HUDEP-2 (cell line): Measurements from ENCODE around the gene TICRR.
A peak's percentile ranks its signal among the peaks of the same experiment; 100 is the strongest.
"Not testable (repeated sequence)": the region's sequence is repeated elsewhere in the genome, so short reads cannot be mapped to it uniquely, and the experiment has no call there.

Experiments used
- DNase-seq, 76 experiments: peaks; one replicate each; lab custom pipeline; 2025; ENCODE audit not compliant: unreplicated experiment in 76 of 76; lab: John Stamatoyannopoulos, UW

Gene TICRR

GRCh38 chr15:89559769-89560264, 15.5 kb upstream of the TICRR start:
- no peak for DNase-seq

DNA sequence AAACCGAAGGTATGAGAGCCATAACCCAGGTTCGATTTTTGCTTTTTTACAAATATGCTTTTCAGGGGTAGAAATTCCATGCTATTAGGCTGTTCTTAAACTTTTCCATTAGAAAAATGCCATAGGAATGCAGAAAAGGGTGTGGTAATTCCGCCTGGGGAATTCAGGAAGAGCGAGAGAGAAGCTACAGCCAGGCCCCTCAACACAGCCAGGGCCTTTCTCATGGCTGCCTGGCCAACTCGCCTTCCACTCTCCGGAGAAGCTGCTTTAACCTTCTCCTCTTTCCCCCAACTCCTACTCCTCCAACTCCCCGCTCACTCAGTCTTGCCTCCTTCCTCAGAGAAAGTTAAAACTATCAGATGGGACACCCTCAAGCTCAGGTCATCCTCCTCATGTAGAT, 9.1 kb upstream of the TICRR start:
- DNase-seq = no peak

DNA sequence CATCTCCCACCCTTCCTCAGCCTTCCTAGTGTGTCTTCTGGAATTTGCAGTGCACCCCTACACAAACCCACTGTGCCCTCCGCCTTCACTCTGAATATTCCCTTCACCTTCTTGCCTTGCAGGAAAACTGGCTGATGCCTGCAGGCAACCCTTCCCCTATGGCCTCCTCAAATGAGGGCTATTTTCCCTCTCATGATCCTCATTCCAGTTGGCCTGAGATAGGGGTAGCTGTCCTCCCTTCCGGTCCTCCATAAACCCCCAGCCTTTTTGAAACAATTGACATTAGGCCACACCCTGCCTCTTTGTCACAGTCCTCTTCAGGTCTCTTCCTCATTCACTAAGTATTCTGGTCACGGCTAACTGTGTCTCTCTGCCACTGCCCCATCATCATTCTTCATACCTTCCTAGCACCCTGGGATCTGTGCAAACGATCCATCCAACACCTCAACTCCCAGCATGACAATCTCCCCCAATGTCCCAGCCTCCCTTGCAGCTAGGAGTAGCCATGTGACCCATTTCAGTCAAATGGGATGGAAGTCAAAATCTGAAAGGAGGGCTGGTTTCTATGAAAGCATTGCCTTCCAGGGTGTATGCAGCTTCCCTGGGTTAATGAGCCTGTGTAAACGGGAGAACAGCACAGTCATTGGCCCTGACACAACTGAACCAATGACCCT, 8.5 kb upstream of the TICRR start:
- no peak for DNase-seq

GRCh38 chr15:89569090-89569745, 6.1 kb upstream of the TICRR start:
- DNase-seq = no peak

GRCh38 chr15:89575656-89576416, 567 bp downstream of the TICRR start:
- DNase-seq = peak in 4 of 76 experiments; percentile 10 to 45 (median 14)

DNA sequence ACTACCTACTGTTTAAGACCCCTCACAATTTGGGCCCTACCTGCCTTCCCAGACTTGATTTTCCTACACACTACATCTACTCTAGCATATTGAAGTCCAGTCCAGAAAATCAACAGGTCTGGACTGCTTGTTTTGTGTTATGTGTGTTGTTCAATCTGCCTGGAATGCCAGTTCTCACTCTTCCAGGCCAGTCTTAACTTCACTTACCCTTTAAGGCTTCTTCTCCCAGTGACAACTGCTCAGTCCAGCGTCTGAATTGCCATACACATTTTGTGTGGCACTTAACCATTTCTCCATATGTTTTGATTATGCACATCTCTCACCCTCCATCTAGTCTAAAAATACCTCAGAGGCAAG, 1.1 kb downstream of the TICRR start:
- DNase-seq = peak in 2 of 76 experiments; percentile 2 to 6

- DNase-seq = no peak
Observed at GRCh38 chr15:89577776-89578115, 2.5 kb downstream of the TICRR start.

DNA sequence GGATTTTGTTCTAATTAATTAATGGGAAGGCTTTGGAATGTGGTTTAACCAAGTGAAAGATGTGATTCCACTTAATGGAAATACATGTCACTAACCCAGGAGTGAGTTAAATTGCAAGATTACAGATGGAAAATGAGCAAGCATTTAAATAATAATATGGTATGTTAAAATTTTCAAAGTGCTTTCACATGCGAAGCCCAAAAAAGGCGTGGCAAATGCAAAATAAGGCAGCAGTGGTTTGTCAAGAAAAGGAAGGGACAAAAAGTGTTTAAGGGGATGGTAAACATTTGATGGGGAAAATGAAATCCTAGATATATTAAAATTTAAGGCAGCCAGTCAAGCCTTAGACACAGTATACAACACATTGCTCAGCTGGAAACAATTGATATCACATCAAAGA, 2.9 kb downstream of the TICRR start:
- DNase-seq = no peak

DNA sequence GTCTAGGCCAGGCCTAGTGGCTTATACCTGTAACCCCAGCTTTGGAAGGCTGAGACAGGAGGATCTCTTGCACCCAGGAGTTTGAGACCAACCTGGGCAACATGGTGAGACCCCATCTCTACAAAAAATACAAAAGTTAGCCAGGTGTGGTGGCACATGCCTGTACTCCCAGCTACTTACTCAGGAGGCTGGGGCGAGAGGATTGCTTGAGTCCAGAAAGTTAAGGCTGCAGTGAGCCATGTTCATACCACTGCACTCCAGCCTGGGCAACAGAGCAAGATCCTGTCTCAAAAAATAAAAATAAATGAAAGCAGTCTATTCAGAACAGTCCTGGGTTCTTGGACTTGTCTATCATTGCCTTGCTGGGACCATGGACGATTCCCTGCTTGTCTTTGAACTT, 5.5 kb downstream of the TICRR start:
- DNase-seq = not testable (repeated sequence)

DNA sequence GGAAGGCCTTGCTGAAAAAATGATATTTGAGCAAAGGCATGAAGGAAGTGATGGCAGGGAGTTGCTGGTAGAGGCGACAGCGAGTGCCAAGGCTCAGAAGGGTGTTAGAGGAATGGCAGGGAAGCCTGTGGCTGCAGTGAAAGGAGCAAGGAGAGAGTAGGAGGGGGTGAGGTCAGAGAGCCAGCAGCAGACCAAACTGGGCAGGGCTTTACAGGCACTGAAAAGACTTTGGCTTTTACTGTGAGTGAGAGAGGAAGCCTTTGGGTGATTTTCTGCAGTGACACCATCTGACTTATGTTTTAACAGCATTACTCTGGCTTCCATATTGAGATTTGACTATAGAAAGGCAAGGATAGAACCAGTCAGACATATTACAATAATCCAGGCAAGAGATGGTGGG, 11.4 kb downstream of the TICRR start:
- no peak for DNase-seq

GRCh38 chr15:89587955-89588354, 12.7 kb downstream of the TICRR start:
- no peak for DNase-seq

GRCh38 chr15:89591834-89592233, 16.6 kb downstream of the TICRR start:
- no peak for DNase-seq

- DNase-seq = no peak
Observed at GRCh38 chr15:89593018-89593417, 17.7 kb downstream of the TICRR start.

DNA sequence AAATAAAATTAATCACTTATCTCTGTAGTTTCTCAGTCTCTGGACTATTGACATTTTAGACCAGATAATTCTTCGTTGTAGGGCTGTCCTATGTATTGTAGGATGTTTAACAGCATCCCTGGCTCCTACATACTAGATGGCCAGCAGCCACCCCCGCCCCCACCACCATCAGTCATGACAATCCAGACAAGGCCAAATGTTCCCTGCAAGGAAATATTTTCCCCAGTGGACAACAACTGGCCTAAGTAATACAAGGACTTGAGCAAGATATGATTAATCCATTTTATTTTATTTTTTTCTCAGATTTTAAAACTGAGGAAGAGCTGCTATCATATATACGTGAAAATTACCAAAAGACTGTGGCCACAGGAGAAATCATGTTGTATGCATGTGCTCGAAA, 23.8 kb downstream of the TICRR start:
- no peak for DNase-seq

DNA sequence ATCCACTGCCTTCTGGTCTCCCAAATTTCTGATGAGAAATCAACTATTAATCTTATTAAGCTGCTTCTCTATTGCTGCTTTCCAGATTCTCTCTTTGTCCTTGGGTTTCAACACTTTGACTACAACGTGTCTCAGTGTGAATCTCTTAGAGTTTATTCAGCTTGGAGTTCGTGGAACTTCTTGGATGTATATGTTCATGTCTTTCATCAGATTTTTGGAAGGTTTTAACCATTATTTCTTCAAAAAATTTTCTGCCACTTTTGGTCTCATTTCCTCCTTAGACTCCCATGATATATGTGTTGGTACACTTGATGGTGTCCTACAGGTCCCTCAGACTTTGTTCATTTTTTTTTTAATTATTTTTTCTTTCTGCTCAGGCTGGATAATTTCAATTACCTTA, 36.0 kb downstream of the TICRR start:
- DNase-seq = no peak

DNA sequence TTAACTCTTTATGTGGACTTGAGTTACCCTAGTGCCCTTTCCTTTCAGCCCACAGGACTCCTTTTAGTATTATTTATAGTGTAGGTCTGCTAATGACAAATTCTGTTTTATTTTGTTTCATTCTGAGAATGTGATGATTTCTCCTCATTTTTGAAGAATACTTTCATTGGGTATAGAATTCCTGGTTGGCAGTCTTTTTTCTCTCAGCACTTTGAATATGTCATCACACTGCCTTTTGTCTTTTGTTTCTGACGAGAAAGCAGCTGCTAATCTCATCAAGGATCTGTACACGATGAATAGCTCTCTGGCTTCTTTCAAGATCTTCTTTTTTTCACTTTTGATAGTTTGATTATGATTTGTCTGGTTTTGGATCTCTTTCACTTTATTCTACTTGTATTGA, 37.8 kb downstream of the TICRR start:
- DNase-seq = no peak

DNA sequence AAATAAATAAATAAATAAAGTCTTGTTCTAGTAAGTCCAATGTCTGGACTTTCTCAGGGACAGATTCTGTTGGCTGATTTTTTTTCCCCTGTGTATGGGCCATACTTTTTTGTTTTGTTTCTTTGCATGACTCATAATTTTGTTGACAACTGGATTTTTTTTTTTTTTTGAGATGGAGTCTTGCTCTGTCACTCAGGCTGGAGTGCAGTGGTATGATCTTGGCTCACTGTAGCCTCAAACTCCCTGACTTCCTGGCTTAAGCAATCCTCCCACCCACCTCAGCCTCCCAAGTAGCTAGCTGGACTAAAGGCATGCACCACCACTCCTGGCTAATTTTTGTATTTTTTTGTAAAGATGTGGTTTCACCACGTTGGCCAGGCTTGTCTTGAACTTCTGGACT, 38.9 kb downstream of the TICRR start:
- no peak for DNase-seq

DNA sequence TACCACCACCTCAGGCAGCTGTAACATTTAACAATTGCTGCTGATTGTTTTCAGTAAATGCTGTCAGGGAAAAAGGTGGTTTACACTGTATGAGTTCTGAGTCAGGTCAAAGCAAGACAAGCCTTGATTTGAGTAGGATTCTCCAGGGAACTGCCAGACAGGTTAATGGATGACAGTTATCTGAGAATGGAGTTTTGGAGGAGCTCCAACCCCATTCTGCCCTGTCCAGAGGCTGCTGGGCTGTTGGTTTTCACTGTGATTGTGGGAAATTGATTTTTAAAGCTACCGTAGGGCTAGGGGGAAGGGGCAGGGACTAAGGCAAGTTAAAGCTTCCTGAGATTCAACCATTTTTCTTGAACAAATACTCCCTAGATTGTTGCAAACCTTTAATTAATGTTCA, 39.9 kb downstream of the TICRR start:
- DNase-seq = no peak

DNA sequence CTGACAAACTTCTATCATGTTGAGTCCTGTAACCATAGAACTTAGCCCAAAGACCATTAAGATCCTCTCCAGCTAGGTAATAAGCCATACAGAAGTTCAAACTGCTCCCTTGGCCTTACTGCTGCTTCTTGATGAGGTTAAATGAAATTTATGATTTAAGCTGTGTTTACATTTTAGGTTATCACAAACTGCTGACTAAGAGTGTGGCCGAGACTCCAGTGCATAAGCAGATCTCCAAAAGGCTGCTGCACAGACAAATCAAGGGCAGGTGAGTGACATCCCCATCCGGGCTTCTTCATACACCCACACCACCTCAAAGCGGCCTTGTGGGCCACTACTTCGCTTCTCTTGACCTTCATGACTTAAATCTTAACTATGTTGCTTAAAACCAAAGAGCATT, 41.0 kb downstream of the TICRR start:
- DNase-seq = no peak

GRCh38 chr15:89621547-89621946, 46.3 kb downstream of the TICRR start:
- no peak for DNase-seq

DNA sequence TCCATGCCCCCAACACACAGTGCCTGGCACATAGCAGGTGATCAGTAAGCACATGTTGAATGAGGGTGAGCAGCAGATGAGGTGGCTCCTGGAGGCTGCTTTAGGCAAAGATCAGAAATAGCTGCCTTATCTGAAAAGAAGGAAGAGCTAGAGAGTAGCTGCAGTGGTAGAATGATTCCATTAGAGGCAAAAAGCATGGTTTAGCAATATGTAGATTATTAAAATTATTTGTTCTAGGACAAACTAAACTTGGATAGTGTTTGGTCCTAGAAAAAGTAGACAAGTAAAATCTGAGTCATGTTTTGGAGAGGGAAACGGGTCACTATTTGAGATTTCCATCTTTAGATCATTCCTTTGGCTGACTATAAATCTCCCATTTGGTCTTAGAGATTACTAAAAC, 47.9 kb downstream of the TICRR start:
- DNase-seq = no peak

DNA sequence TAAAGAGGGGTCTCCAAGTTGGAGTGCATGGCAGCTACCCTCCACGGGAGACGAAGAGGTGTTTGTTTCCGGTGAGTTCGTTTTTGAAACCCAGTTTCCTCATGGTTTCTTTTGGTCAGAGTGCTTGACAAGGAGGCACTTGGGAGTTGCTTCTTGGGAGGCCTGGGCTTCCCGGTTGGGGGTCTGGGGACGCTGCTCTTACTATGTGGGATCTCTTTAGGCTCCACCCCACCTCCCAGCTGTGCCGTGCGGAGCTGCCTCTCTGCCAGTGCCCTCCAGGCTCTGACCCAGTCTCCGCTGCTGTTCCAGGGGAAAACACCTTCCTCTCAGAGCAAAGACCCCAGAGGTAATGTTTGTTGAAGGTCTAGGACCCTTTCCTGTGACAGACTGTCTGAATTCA, 50.4 kb downstream of the TICRR start:
- no peak for DNase-seq
